HepG2 (cell line): ENCODE measurements around the gene YPEL3.
"Not testable (repeated sequence)": the region's sequence is repeated elsewhere in the genome, so short reads cannot be mapped to it uniquely, and the experiment has no call there.

ENCODE experiments used
- NFIC ChIP-seq: IDR thresholded peaks from 2 replicates; pipeline ENCODE4 v1.6.1; 2012; ENCODE audit warnings: mild to moderate bottlenecking, low read length, inconsistent platforms
- POLR2AphosphoS5 ChIP-seq: IDR thresholded peaks from 2 replicates; pipeline ENCODE4 v1.6.1; 2012; ENCODE audit warnings: low read depth, low read length
- RBM39 ChIP-seq: fragments of 200-400 bp; formaldehyde crosslinking; IDR thresholded peaks from one replicate; pipeline ENCODE4 v1.6.1; 2018; ENCODE audit warnings: antibody characterized with exemption, mild to moderate bottlenecking, low read depth, low read length; ENCODE audit not compliant: poor library complexity, severe bottlenecking
- TARDBP ChIP-seq: sonication (generic); formaldehyde crosslinking; IDR thresholded peaks from 2 replicates; pipeline ENCODE4 v1.8.0; 2022; ENCODE audit warnings: mild to moderate bottlenecking, missing genetic modification reagents
- ZNF274 ChIP-seq: sonication (generic); formaldehyde crosslinking; IDR thresholded peaks from 2 replicates; pipeline ENCODE4 v1.5.1; 2020; ENCODE audit warnings: mild to moderate bottlenecking, missing genetic modification reagents
- ZNF670 ChIP-seq: sonication (generic); formaldehyde crosslinking; IDR thresholded peaks from 2 replicates; pipeline ENCODE4 v1.8.0; 2022; ENCODE audit warnings: mild to moderate bottlenecking, missing genetic modification reagents, borderline replicate concordance
- ZNF749 ChIP-seq: sonication (generic); formaldehyde crosslinking; IDR thresholded peaks from 2 replicates; pipeline ENCODE4 v1.8.0; 2022; ENCODE audit warnings: mild to moderate bottlenecking, missing genetic modification reagents, moderate library complexity, borderline replicate concordance
- TF ChIP-seq, protein P1 (sequence below): sonication (generic); formaldehyde crosslinking; IDR thresholded peaks from 2 replicates; pipeline ENCODE4 v1.4.0; 2020; ENCODE audit warnings: missing genetic modification reagents
- TF ChIP-seq, protein P2 (sequence below): sonication (generic); formaldehyde crosslinking; IDR thresholded peaks from 2 replicates; pipeline ENCODE4 v1.5.0; 2020; ENCODE audit warnings: mild to moderate bottlenecking, missing genetic modification reagents, moderate library complexity
- TF ChIP-seq, protein P3 (sequence below): sonication (generic); formaldehyde crosslinking; IDR thresholded peaks from 2 replicates; pipeline ENCODE4 v1.5.1; 2020; ENCODE audit warnings: missing genetic modification reagents, mild to moderate bottlenecking, borderline replicate concordance
- TF ChIP-seq, protein P4 (sequence below): sonication (generic); formaldehyde crosslinking; IDR thresholded peaks from 2 replicates; pipeline ENCODE4 v1.9.0; 2022; ENCODE audit warnings: missing genetic modification reagents, mild to moderate bottlenecking, borderline replicate concordance
- TF ChIP-seq, protein P5 (sequence below): sonication (generic); formaldehyde crosslinking; IDR thresholded peaks from 2 replicates; pipeline ENCODE4 v1.4.0; 2020; ENCODE audit warnings: mild to moderate bottlenecking, missing genetic modification reagents
- TF ChIP-seq, protein P6 (sequence below): IDR thresholded peaks from 2 replicates; pipeline ENCODE4 v1.6.1; 2012; ENCODE audit warnings: inconsistent platforms
- TF ChIP-seq, protein P7 (sequence below): sonication (generic); formaldehyde crosslinking; IDR thresholded peaks from 2 replicates; pipeline ENCODE4 v1.5.1; 2020; ENCODE audit warnings: mild to moderate bottlenecking, missing genetic modification reagents, borderline replicate concordance

DNA sequence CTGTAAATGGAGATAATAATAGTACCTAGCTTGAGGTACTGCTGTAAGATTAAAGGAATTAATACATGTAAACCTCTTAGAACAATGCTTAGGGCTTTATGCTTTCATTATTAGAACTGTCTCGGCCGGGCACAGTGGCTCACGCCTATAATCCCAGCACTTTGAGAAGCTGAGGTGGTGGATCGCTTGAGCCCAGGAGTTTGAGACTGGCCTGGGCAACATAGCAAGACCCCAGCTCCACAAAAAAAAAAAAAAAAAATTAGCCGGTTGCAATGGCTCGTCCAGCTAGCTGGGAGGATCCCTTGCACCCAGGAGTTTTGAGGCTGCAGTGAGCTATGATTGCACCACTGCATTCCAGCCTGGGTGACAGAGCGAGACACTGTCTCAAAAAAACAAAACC is 18.8 kb upstream of the YPEL3 start:
- TF ChIP-seq, protein P1, sequence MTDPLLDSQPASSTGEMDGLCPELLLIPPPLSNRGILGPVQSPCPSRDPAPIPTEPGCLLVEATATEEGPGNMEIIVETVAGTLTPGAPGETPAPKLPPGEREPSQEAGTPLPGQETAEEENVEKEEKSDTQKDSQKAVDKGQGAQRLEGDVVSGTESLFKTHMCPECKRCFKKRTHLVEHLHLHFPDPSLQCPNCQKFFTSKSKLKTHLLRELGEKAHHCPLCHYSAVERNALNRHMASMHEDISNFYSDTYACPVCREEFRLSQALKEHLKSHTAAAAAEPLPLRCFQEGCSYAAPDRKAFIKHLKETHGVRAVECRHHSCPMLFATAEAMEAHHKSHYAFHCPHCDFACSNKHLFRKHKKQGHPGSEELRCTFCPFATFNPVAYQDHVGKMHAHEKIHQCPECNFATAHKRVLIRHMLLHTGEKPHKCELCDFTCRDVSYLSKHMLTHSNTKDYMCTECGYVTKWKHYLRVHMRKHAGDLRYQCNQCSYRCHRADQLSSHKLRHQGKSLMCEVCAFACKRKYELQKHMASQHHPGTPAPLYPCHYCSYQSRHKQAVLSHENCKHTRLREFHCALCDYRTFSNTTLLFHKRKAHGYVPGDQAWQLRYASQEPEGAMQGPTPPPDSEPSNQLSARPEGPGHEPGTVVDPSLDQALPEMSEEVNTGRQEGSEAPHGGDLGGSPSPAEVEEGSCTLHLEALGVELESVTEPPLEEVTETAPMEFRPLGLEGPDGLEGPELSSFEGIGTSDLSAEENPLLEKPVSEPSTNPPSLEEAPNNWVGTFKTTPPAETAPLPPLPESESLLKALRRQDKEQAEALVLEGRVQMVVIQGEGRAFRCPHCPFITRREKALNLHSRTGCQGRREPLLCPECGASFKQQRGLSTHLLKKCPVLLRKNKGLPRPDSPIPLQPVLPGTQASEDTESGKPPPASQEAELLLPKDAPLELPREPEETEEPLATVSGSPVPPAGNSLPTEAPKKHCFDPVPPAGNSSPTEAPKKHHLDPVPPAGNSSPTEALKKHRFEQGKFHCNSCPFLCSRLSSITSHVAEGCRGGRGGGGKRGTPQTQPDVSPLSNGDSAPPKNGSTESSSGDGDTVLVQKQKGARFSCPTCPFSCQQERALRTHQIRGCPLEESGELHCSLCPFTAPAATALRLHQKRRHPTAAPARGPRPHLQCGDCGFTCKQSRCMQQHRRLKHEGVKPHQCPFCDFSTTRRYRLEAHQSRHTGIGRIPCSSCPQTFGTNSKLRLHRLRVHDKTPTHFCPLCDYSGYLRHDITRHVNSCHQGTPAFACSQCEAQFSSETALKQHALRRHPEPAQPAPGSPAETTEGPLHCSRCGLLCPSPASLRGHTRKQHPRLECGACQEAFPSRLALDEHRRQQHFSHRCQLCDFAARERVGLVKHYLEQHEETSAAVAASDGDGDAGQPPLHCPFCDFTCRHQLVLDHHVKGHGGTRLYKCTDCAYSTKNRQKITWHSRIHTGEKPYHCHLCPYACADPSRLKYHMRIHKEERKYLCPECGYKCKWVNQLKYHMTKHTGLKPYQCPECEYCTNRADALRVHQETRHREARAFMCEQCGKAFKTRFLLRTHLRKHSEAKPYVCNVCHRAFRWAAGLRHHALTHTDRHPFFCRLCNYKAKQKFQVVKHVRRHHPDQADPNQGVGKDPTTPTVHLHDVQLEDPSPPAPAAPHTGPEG (CRISPR knock-in tag): not testable (repeated sequence)
- TF ChIP-seq ZNF274 (CRISPR knock-in tag); ZNF670; TARDBP (CRISPR knock-in tag); POLR2AphosphoS5; RBM39; ZNF749 (CRISPR knock-in tag); NFIC: not testable (repeated sequence)
- TF ChIP-seq, protein P2, sequence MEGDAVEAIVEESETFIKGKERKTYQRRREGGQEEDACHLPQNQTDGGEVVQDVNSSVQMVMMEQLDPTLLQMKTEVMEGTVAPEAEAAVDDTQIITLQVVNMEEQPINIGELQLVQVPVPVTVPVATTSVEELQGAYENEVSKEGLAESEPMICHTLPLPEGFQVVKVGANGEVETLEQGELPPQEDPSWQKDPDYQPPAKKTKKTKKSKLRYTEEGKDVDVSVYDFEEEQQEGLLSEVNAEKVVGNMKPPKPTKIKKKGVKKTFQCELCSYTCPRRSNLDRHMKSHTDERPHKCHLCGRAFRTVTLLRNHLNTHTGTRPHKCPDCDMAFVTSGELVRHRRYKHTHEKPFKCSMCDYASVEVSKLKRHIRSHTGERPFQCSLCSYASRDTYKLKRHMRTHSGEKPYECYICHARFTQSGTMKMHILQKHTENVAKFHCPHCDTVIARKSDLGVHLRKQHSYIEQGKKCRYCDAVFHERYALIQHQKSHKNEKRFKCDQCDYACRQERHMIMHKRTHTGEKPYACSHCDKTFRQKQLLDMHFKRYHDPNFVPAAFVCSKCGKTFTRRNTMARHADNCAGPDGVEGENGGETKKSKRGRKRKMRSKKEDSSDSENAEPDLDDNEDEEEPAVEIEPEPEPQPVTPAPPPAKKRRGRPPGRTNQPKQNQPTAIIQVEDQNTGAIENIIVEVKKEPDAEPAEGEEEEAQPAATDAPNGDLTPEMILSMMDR (CRISPR knock-in tag): not testable (repeated sequence)
- TF ChIP-seq, protein P3, sequence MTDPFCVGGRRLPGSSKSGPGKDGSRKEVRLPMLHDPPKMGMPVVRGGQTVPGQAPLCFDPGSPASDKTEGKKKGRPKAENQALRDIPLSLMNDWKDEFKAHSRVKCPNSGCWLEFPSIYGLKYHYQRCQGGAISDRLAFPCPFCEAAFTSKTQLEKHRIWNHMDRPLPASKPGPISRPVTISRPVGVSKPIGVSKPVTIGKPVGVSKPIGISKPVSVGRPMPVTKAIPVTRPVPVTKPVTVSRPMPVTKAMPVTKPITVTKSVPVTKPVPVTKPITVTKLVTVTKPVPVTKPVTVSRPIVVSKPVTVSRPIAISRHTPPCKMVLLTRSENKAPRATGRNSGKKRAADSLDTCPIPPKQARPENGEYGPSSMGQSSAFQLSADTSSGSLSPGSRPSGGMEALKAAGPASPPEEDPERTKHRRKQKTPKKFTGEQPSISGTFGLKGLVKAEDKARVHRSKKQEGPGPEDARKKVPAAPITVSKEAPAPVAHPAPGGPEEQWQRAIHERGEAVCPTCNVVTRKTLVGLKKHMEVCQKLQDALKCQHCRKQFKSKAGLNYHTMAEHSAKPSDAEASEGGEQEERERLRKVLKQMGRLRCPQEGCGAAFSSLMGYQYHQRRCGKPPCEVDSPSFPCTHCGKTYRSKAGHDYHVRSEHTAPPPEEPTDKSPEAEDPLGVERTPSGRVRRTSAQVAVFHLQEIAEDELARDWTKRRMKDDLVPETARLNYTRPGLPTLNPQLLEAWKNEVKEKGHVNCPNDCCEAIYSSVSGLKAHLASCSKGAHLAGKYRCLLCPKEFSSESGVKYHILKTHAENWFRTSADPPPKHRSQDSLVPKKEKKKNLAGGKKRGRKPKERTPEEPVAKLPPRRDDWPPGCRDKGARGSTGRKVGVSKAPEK (CRISPR knock-in tag): not testable (repeated sequence)
- TF ChIP-seq, protein P4, sequence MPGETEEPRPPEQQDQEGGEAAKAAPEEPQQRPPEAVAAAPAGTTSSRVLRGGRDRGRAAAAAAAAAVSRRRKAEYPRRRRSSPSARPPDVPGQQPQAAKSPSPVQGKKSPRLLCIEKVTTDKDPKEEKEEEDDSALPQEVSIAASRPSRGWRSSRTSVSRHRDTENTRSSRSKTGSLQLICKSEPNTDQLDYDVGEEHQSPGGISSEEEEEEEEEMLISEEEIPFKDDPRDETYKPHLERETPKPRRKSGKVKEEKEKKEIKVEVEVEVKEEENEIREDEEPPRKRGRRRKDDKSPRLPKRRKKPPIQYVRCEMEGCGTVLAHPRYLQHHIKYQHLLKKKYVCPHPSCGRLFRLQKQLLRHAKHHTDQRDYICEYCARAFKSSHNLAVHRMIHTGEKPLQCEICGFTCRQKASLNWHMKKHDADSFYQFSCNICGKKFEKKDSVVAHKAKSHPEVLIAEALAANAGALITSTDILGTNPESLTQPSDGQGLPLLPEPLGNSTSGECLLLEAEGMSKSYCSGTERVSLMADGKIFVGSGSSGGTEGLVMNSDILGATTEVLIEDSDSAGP (CRISPR knock-in tag): not testable (repeated sequence)
- TF ChIP-seq, protein P5, sequence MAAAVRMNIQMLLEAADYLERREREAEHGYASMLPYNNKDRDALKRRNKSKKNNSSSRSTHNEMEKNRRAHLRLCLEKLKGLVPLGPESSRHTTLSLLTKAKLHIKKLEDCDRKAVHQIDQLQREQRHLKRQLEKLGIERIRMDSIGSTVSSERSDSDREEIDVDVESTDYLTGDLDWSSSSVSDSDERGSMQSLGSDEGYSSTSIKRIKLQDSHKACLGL (CRISPR knock-in tag): not testable (repeated sequence)
- TF ChIP-seq, protein P6, sequence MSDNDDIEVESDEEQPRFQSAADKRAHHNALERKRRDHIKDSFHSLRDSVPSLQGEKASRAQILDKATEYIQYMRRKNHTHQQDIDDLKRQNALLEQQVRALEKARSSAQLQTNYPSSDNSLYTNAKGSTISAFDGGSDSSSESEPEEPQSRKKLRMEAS: not testable (repeated sequence)
- TF ChIP-seq, protein P7, sequence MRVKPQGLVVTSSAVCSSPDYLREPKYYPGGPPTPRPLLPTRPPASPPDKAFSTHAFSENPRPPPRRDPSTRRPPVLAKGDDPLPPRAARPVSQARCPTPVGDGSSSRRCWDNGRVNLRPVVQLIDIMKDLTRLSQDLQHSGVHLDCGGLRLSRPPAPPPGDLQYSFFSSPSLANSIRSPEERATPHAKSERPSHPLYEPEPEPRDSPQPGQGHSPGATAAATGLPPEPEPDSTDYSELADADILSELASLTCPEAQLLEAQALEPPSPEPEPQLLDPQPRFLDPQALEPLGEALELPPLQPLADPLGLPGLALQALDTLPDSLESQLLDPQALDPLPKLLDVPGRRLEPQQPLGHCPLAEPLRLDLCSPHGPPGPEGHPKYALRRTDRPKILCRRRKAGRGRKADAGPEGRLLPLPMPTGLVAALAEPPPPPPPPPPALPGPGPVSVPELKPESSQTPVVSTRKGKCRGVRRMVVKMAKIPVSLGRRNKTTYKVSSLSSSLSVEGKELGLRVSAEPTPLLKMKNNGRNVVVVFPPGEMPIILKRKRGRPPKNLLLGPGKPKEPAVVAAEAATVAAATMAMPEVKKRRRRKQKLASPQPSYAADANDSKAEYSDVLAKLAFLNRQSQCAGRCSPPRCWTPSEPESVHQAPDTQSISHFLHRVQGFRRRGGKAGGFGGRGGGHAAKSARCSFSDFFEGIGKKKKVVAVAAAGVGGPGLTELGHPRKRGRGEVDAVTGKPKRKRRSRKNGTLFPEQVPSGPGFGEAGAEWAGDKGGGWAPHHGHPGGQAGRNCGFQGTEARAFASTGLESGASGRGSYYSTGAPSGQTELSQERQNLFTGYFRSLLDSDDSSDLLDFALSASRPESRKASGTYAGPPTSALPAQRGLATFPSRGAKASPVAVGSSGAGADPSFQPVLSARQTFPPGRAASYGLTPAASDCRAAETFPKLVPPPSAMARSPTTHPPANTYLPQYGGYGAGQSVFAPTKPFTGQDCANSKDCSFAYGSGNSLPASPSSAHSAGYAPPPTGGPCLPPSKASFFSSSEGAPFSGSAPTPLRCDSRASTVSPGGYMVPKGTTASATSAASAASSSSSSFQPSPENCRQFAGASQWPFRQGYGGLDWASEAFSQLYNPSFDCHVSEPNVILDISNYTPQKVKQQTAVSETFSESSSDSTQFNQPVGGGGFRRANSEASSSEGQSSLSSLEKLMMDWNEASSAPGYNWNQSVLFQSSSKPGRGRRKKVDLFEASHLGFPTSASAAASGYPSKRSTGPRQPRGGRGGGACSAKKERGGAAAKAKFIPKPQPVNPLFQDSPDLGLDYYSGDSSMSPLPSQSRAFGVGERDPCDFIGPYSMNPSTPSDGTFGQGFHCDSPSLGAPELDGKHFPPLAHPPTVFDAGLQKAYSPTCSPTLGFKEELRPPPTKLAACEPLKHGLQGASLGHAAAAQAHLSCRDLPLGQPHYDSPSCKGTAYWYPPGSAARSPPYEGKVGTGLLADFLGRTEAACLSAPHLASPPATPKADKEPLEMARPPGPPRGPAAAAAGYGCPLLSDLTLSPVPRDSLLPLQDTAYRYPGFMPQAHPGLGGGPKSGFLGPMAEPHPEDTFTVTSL (CRISPR knock-in tag): not testable (repeated sequence)
